Measurements from ENCODE around the gene ABCA10. TPM values are rescaled to one million over a fixed set of nuclear protein-coding genes. Genes with fewer than 3 reads are reported as not detected.

The ABCA10 gene
- total RNA-seq, 1 experiment from 2014 or later = 0.34 TPM

GRCh38 chr17:69117855-69118784 is 110.5 kb downstream of the ABCA10 start:
- Histone ChIP-seq H3K27ac (ENCODE audit: low read depth, low read length) (no peak overlapping the region), H3K4me3 (replicated peaks in 1 of 2; ENCODE audit: low read depth in 1 of 2, low read length in 2 of 2) (no peak overlapping the region), H3K9me3 (ENCODE audit: control insufficient read depth in 1 of 2, insufficient read depth in 1 of 2, low read depth in 1 of 2, low read length in 2 of 2) (no peaks in the 10 kb centered on the region), H3K4me1 (ENCODE audit: control insufficient read depth in 1 of 2, insufficient read depth in 2 of 2, low read length in 2 of 2) (no peaks in the 10 kb centered on the region), H3K9ac (ENCODE audit: low read length) (no peak overlapping the region), H3K27me3 (ENCODE audit: insufficient read depth, low read length) (no peaks in the 10 kb centered on the region), H2AFZ (ENCODE audit: low read depth, low read length, poor library complexity, severe bottlenecking) (no peak overlapping the region), H4K20me1 (ENCODE audit: insufficient read depth) (no peaks in the 10 kb centered on the region), H3K79me2 (ENCODE audit: insufficient read depth, low read length) (no peaks in the 10 kb centered on the region), H3K9me2 (ENCODE audit: insufficient read depth) (no peaks in the 10 kb centered on the region), H3K36me3 (ENCODE audit: control insufficient read depth in 1 of 2, insufficient read depth in 2 of 2, low read length in 2 of 2) (no peaks in the 10 kb centered on the region), H3K4me2 (ENCODE audit: low read length) (no peak overlapping the region)
- no peak for DNase-seq (ENCODE audit: low read depth, low spot score)
- POLR2A ChIA-PET = no interaction called here
- CTCF ChIA-PET = interaction anchor here (1.0 kb wide), 1 partner anchor 33 kb away, joined by 3 read pairs; no protein-coding TSS in a partner anchor
- no peak for ATAC-seq
- intact Hi-C loops (cut with micrococcal nuclease) = no loop called here
- RAD21 ChIA-PET (ENCODE audit: low non-redundant PET in 1 of 2, low total read pairs in 2 of 2, uncharacterized antibody in 2 of 2, unreplicated experiment in 2 of 2) = no interaction called here
- TF ChIP-seq ELF1 (IDR thresholded peaks at IDR 0.05; ENCODE audit: borderline replicate concordance, low read depth) = no peak
- no peak for TF ChIP-seq CEBPB (IDR thresholded peaks at IDR 0.05; ENCODE audit: low read depth)
- no peak for TF ChIP-seq CBX3 (IDR thresholded peaks at IDR 0.05; ENCODE audit: low read depth)
- no peak for TF ChIP-seq POLR2AphosphoS5 (IDR thresholded peaks at IDR 0.05; ENCODE audit: low read depth, low read length)
- TF ChIP-seq POLR2A (IDR thresholded peaks at IDR 0.05; ENCODE audit: borderline replicate concordance, extremely low read depth, insufficient read depth, insufficient read length) = no peak
- TF ChIP-seq ZFX (IDR thresholded peaks at IDR 0.05) = no peak
- TF ChIP-seq SRF (IDR thresholded peaks at IDR 0.05; ENCODE audit: low read depth) = no peak
- no peak for TF ChIP-seq EGR1 (IDR thresholded peaks at IDR 0.05; ENCODE audit: low read depth)
- no peak for TF ChIP-seq EZH2 (IDR thresholded peaks at IDR 0.05)
- TF ChIP-seq FOSL1 (IDR thresholded peaks at IDR 0.05; ENCODE audit: low read depth) = no peak
- TF ChIP-seq REST (IDR thresholded peaks at IDR 0.05; ENCODE audit: low read depth) = no peak
- no peak for TF ChIP-seq CTCF (IDR thresholded peaks at IDR 0.05 in 2 of 3, conservative IDR thresholded peaks at IDR 0.05 in 1 of 3; ENCODE audit: borderline replicate concordance in 1 of 3, insufficient read depth in 1 of 3, low read depth in 2 of 3, low read length in 2 of 3)
- BruUV-seq (replicated peaks) = no TSS peak
